ENCODE results near the gene OSBPL1A.

Gene OSBPL1A

DNA sequence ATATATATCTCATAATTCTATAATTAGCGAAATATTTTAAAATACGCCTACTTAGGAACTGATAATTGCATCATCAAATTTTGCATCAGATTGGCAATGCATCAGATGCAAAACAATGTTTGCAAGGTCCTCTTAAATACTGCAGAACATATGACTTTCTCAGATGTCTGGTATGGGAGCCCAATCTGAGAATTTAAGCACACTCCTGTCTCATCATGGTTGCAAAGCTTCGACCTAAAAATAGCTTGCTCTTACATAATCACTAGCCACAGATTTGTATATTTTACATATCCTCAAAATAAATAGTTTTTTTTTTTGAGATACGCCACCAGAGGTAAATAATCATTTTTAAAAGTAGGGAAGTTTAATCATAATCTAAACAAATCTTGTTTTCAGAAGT lies 135.5 kb downstream of the OSBPL1A start:
- no peak for DNase-seq

DNA sequence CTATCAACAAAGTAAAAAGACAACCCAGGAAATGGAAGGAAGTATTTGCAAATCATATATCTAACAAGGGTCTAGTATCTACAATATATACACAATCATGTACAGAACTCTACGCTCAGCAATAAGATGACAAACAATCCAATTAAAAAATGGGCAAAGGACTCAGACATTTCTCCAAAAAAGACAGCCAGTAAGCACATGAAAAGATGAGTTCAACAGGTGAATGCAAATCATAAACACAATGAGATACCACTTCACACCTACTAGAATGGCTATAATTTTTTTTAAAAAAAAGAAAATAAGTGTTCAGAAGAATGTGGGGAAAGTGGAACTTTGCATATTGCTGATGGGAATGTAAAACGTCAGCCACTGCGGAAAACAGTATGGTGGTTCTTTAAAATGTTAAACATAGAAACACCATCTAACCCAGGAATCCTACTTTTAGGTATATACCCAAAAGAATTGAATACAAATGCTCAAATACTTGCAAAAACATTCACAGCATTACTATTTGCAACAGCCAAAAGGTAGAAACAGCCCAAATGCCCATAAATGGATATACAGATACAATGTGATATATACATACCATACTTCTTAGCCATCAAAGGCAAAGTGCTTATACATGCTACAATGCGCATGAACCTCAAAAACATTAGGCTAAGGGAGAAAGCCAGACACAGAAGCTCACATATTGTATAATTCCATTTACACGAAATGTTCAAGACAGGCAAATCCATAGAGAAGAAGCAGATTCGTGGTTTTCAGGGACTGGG lies 137.6 kb downstream of the OSBPL1A start:
- no peak for DNase-seq

DNA sequence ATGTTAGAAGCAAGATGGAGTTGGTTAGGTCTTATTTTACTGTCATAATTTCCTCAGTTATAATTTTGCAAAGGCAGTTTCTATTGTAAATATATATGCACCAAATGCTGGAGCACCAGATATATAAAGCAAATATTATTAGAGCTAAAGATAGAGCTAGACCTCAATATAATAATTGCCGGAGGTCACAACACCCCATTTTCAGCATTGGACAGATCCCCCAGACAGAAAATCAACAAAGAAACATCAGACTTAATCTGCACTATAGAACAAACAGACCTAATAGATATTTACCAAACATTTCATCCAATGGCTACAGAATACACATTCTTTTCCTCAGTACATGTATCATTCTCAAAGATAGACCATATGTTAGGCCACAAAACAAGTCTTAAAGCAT lies 143.6 kb downstream of the OSBPL1A start:
- DNase-seq, result no peak

DNA sequence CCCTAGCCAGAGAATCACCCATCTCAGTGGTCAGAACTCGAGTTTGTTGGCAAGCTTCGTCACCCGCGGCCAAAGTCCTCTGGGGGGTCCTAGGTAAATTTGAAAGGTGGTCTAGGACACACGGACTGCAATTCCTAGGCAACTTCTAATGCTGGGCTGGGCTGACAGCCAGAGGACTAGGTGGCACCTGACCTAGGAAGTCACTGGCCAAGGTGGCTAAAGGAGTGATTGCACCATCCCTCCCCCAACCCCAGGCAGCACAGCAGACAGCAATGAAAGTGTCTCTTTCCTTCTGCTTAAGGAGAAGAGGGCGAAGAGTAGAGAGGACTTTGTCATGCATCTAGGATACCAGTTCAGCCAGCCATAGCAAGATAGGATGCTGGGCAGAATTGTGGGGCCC lies 147.9 kb downstream of the OSBPL1A start:
- no peak for DNase-seq

DNA sequence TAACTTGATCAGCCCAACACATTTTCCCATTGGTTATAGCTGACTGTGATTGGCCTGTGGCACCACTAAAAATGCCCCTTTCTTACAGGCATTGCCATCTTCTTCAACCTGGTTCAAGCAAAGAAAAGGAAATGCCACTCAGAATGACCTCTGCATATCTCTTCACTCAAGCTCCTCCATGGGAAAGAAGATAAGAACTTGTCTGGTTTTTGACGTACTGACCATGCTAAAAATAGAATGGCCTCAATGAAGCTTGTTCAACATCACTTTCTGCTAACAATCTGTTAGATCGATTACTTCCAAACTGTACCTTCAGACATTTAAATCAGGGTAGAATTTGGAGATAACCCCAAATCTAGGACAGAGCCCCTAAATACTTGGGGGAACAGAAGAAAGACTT lies 149.3 kb downstream of the OSBPL1A start:
- no peak for DNase-seq

DNA sequence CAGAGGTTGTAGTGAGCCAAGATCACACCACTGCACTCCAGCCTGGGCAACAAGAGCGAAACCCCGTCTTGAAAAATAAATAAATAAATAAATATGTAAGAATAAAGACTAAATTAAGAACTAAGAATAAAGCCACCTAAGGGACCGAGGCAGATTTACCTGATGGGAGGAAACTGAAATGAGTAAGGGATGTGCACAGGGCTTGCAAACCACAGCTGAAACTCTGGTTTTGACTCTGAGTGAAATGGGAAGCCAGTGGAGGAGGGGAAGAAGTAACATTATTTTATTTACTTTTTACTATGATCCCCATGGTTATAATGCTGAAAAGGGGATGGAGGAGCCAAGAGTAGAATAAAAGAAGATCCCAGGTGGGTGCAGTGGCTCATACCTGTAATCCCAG lies 151.5 kb downstream of the OSBPL1A start:
- peak in 1 of 2 experiments; percentile 6 for DNase-seq

DNA sequence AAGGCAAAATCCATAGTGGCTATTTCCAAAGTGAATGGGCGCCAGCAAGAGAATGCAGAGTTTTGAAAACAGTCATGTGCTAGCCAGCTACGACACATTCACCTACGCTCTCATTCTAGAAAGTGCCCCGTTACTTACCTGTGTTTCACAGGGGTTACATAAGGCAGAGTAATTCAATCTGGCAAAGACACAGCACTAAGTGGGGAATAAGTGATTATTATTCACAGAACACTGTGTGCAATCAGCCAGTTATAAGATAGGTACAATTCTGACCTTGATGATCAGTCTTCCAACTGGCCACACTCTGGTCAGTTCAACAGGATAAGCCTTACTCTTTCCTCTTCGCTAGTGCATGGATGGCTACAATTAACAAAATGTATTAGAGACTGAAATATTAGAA lies 152.9 kb downstream of the OSBPL1A start:
- DNase-seq, result no peak

DNA sequence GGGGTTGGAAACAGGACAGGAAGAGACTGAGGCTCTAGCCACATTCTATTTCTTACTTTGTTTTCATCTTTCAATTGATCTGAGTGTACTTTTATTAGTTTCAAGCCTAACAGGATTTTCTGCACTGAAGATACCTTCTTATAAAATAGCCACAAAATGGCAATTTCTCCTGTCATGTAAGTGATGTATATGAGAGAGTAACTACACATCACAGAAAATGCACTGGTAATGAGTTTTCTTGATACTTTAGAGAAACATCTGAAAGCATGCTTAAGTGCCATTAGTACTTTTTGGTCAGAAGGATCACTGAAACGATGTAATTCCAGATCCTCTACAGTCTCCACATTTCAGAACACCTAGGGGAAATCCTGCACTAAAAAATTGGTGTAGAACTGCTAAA lies 153.9 kb downstream of the OSBPL1A start:
- no peak for DNase-seq

DNA sequence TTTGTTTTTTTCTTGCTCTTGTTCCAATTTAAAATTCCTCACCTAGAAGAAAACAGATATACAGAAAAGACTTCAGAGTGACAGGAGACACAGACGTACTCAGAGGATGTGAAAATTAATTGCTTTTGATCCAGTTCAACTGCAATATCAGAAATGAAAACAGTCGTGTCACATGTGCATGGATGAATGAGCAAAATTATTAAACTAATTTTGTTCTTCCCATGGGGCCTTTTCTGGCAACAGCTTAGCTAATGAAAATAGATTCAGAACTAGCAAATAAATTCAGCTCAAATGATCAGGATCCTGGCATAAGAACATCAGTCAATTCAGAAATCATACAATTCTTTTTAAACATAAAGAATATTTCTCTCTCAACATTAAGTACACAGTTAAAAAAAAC lies 158.3 kb downstream of the OSBPL1A start:
- no peak for DNase-seq

DNA sequence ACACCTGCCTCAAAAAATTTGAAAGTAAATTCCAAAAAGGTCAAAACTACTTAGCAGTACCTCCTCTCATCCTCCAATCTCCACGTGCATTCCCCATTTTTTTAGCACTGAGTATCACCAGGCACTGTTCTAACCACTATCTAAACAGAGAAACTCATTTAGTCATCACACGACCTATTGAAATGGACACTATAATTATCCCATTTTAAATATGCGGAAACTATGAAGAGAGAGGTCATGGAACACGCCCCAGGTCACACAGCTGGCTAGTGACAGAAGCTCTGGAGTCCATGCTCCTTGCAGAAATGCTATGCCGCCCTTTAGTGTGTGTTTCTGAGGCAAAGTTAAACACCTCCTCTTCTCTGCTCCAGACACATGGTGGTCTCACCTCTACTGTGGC lies 159.2 kb downstream of the OSBPL1A start:
- DNase-seq, result no peak

DNA sequence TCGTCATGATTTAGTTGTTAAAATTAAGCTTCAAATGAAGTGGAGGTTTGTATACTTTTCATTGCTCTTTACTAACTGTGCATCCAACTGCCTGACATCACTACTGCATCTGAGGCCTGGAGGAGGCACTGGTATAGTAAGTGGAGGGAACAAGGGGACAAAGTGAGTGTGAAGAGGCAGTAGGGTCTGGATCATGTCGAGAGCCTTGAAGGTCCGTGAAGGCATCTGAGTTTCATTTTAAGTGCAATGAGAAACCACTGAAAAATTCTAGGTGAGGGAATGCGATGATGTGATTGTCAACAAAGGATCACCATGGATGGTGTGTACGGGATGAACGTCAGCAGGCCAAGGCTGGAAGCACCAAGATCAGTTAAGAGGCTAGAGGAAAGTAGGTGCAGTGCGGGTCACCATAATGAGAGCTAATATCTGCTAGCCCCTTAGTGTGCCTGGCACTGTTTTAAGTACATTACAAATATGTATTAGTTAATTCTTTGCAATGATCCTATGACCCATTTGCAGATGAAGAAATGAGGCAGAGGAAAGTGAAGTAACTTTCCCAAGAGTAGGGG lies 162.7 kb downstream of the OSBPL1A start:
- no peak for DNase-seq

DNA sequence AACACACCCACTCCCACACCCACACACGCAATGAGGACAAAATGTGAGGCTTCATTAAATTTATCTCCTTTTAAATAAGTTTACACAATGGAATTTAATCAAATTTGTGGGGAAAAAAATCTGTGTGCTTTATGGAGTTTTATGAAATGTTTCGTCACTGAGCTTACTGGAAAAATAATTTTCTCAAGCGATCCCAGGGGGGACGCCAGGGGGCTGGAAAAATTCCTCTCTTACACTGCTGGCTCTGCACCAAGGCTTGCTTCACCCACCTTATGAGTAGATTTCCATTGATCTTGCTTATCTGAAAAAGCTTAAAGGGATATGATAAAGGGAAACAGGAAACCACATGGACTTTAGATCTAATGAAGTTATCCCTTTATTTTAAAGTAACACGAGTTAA lies 163.3 kb downstream of the OSBPL1A start:
- DNase-seq, result no peak

DNA sequence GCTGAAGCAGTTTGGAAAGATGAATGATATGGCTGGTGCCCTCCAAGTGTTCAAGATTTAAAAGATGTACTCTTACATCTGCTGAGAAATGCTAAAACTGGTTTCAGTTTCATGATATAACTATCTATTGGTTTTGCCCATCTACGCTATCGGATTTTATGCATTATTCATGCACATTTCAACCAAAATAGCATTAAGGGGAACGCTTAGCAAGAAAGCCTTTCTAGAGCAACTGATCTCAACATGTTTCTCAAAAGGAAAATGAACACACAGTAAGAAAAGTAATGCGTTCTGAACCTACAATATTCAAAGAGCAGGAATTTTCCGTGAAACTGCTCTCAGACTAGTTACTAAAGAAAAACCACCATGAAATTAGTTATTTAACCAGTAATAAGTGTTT lies 164.8 kb downstream of the OSBPL1A start:
- no peak for DNase-seq

DNA sequence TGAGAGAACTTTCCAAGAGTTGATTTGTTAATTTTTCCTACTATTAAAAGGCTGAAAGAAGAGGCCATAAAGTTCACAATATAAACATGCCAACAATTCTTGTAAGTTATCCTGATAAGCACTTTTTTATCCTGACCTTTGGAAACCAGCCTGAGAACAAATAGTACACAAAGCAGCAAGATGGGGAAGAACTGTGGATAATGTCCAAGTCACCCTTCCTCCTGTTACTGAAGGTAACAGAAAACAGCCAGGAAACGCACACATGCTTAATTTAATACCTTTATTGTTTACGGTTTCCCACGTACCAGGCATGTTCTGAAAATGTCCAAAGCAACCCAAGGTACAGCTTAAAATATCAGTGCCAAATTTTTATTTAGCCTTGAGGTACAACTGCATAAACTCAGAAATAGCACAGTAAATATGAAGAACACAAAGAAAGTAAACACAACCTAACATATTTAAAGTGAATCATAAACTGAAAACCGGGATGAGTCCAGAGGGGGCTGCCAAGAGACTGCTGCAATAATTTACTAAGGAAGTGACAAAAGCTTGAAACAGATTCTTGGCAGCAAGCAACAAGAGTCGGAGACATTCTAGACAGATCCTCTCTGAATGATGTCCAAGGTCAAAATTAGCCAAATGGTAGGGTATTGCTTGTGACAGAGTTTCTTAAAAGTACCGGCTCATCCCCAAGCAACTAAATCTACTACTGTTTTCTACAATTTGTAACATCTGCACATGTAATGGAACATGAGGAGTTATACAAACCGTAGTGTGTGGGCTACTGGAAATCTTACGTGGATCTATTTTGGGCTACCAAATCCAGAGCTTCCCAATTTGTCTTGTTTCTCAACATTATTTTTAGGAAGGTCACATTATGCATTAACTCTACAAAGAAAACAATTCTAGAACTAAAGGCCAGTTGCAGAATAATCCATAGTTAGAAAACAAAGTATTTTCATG lies 165.6 kb downstream of the OSBPL1A start:
- DNase-seq, result no peak

DNA sequence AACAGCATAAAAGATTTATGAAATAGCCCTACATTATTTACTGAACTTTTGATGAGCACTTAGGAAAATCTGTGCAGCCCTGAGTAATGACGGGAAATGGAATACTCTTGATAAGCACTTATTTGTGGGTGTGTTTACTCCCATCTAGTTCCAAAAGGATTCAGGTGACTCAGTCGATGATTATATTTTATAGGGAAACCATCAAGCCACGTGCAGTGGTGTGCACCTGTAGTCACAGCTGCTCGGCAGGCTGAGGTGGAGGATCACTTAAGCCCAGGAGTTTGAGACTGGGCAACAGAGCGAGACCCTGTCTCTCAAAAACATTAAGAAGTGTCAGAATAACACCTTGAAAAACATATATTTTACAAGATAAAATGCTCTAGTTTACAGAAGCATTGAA lies 166.9 kb downstream of the OSBPL1A start:
- no peak for DNase-seq

DNA sequence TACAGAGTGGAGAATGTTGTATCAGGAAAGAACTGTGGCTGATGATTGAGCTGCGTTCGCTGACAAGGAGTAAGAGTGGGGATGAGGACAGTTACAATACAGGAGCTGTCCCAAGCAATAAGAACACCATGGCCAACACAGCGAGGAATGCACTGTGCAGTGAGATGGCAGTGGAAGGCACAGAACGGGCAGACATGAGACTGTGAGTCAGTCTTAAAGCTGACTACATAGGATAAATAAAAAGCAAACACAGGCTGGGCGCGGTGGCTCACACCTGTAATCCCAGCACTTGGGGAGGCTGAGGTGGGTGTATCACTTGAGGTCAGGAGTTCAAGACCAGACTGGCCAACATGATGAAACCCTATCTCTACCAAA lies 169.0 kb downstream of the OSBPL1A start:
- DNase-seq, result no peak

DNA sequence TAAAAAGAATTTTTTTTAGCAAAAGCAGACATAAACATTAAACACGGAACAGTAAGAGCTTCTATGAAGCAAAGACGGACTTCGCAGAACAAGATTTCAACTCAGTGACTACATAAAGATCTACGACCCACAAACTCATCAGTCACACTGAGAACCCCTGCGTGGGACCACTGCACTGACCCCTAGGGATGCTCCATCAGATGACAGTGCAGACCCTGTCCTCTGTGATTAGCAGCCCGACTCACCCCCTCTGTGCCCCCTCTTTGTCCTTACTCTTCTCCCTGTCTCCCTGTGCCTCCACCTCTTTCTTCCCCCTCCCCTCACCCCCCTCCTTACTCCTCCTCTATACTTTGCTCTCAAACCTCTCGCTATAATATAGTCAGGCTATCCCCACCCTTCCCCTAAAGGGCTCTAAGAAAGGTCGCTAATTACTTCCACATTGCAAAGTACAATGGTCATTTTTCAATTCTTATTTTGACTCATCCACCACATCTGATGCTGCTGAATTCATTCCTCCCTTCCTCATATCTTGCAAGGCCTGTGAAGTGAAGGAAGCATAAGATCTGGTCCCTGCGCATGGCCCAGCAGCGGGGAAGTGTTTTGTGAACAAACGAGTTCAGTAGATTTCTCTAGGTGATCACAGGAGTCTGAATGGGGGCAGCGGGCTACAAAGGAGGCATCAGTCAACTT lies 169.5 kb downstream of the OSBPL1A start:
- no peak for DNase-seq

DNA sequence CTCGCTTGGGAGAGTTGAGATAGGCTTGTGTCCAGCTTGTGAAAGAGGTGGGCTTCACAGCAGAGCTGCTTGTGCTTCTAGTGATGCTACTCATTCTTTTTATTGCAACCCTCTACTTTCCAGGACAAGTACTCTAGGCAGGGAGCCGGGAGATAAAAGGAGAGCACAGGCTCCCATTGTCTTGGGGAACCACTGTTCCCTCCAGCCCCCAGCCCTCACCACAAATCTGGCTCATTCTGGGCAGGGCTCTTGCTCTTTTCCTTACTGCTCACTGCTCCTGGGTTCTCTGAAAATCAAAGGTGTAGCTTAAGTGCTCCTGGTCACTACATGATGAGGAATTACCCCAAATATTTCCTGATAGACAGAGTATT lies 177.3 kb downstream of the OSBPL1A start:
- no peak for DNase-seq

DNA sequence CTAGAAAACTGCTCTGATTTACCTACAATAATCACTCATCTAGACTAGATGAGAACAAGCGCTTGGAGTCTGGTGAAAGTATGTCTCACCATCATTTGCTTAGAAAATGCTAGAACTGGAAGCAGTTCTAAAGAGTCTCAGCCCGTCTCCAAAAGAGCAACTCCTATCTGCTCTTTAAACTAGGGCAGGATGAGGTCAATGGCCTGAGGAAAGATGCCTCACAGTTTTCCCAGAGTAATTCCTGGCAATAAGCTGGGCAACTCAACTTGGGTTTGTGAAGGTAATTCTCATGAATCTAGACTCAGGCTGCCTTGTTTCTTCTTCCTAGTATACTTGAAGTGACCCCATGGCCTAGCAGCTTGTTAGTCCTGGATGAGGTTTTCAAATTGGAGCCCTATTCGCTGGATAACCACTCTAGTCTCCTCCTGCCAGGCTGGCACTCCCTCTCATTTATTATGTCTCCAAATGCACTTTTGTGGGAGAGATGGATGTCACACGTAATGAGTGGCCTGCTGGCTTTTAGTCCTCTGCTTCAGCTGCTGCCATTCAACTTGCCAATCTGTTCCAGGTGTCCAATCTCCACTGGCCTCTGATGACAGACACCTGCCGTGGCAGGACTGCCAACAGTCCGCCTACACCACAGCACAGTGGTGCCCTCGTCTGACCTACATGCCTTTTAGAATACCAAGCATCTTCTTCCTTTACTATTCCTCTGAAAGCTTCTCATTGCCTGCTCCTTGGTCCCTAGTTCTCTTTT lies 177.9 kb downstream of the OSBPL1A start:
- DNase-seq, result no peak

DNA sequence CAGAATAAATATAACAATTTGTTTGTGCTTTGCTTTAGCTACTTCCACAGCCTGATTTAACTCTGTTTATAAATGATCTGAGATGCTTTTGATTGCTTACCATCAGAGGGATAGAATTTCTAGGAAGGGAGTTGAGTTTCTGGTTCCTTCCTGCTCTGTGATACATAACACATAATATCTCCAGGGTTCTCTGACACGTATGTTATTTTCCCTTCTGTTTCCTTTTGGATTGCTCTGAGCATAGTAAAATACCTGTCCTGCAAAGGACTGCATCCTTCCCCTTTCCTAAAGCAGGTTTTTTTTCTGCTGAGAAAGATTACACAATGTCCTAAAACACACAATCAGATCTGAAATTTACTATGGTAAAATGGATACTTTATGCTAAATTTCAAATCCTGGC lies 182.7 kb downstream of the OSBPL1A start:
- DNase-seq, result no peak

DNA sequence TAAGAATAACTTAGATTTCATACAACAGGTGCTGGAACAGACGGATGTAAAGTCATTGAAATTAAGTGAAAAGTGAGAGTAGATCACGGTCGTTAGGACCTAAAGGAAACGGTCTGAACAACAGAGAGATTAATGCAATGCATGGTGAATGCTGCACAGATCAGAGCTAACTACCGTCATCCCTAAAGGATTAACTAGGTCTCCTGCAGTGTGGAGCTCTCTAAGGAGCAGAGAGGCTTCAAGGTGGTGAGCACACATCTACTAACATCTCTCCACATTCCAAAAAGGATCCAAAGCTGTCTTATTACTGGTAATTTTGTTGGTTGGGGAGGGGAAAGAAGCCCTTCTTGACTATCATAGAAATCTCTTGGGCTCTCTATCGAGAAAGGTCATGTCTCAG lies 183.5 kb downstream of the OSBPL1A start:
- DNase-seq, result no peak

DNA sequence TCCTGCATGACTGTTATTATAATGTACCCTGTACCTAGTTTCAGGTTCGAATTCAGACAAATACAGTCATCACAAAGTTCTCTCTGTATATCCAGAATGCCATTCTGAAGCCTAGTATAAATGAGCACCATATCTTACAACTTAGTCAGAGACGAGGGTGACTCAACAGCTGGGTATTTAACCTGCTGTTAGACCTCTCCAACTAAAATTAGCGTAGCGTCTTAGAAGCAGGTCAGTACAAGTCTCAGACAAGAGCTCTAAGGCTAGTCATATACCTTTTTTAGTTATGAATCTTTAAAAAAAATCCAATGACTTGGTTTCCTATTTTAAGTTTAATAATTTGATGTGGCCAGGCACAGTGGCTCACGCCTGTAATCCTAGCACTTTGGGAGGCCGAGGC lies 184.7 kb downstream of the OSBPL1A start:
- no peak for DNase-seq

DNA sequence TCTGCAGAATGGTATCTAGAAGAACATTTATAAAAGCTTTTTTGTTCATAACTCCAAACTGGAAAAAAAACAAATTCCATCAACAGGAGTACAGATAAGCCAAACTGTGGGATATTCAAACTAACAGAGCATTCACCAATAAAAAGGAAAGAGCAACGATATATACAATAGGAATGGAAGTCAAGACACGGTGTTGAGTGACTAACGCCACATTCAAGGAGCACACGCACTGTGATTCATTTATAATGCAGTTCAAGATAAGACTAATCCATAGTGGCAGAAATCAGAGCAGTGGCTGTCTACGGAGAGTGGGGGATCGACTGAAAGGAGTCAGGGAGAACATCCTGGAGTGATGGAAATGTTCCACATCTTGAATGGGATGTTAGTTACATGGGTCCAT lies 188.1 kb downstream of the OSBPL1A start:
- no peak for DNase-seq

Data from activated CD4-positive, alpha-beta T cell treated with anti-CD3 and anti-CD28 coated beads, Interleukin-2, amount 50 U/mL, for 48 hours (primary cell).